ENCODE results near the gene OR4C11. TPM values are rescaled to one million over a fixed set of nuclear protein-coding genes. Genes with fewer than 3 reads are reported as not detected.

The OR4C11 gene, protein sequence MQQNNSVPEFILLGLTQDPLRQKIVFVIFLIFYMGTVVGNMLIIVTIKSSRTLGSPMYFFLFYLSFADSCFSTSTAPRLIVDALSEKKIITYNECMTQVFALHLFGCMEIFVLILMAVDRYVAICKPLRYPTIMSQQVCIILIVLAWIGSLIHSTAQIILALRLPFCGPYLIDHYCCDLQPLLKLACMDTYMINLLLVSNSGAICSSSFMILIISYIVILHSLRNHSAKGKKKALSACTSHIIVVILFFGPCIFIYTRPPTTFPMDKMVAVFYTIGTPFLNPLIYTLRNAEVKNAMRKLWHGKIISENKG
- not detected in 2 replicates for total RNA-seq
- not detected in 2 replicates for polyA plus RNA-seq
- polyA plus RNA-seq (2012), result not detected in 2 replicates
- polyA minus RNA-seq (ENCODE audit: low replicate concordance), result not detected in 2 replicates

DNA sequence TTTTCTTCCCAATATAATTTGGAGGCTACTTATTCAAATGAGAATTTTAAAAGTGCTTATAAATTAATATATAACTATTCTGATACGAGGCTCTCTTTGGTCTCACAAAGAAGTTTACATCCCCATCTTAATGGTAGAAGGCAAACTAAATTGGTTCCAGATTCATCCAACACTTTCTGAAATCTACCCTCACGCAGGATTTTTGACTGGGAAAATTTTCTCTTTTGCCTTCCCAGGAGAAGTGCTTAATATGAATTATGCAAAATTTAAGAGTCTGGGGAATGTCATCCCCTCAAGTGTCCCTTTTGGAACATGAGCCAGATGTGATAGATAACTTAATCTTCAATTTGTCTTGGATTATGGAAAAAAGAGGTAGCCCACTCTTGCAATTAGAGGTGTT lies at the start of gene OR4C11:
Gene OR4C11, minus strand, starts transcription at position 101 of the 400 bp plus-strand sequence. CDS start 3,272 bp downstream, outside the sequence.
- no peaks in the 10 kb centered on the region for H3K27me3 ChIP-seq (ENCODE audit: control insufficient read depth, insufficient read depth, low read length)
- H3K36me3 ChIP-seq (ENCODE audit: control insufficient read depth, insufficient read depth, low read length), result no peaks in the 10 kb centered on the region
- H2AFZ ChIP-seq (ENCODE audit: low read length), result no peak within 1 kb of the TSS
- no peaks in the 10 kb centered on the region for H3K79me2 ChIP-seq (ENCODE audit: control insufficient read depth, insufficient read depth, low read length)
- H3K4me3 ChIP-seq (replicated peaks in 1 of 4; ENCODE audit: control extremely low read depth in 1 of 4, insufficient read depth in 1 of 4, low read depth in 3 of 4, low read length in 4 of 4), result no peak within 1 kb of the TSS
- H3K4me2 ChIP-seq (ENCODE audit: extremely low read depth, insufficient read depth, low read length), result no peak within 1 kb of the TSS
- H3K9me3 ChIP-seq (ENCODE audit: control insufficient read depth, insufficient read depth, low read depth, low read length), result no peaks in the 10 kb centered on the region
- H3K9ac ChIP-seq (ENCODE audit: insufficient read depth, low read length), result no peak within 1 kb of the TSS
- TF ChIP-seq EZH2 (IDR thresholded peaks at IDR 0.05; ENCODE audit: low read length, missing control alignments), result no peak
- TF ChIP-seq, protein P1, sequence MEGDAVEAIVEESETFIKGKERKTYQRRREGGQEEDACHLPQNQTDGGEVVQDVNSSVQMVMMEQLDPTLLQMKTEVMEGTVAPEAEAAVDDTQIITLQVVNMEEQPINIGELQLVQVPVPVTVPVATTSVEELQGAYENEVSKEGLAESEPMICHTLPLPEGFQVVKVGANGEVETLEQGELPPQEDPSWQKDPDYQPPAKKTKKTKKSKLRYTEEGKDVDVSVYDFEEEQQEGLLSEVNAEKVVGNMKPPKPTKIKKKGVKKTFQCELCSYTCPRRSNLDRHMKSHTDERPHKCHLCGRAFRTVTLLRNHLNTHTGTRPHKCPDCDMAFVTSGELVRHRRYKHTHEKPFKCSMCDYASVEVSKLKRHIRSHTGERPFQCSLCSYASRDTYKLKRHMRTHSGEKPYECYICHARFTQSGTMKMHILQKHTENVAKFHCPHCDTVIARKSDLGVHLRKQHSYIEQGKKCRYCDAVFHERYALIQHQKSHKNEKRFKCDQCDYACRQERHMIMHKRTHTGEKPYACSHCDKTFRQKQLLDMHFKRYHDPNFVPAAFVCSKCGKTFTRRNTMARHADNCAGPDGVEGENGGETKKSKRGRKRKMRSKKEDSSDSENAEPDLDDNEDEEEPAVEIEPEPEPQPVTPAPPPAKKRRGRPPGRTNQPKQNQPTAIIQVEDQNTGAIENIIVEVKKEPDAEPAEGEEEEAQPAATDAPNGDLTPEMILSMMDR (conservative IDR thresholded peaks at IDR 0.05 in 1 of 2, IDR thresholded peaks at IDR 0.05 in 1 of 2; ENCODE audit: low read depth in 1 of 2, low read length in 2 of 2), result no peak
- no peak within 1 kb of the TSS for H3K27ac ChIP-seq (ENCODE audit: insufficient read depth, low read length)
- DNase-seq (ENCODE audit: low read depth in 2 of 2), result no peak
- H4K20me1 ChIP-seq (ENCODE audit: control insufficient read depth, extremely low read depth, insufficient read depth, low read length), result no peaks in the 10 kb centered on the region
- no peaks in the 10 kb centered on the region for H3K4me1 ChIP-seq (ENCODE audit: control insufficient read depth, extremely low read depth, insufficient read depth, low read length)

DNA sequence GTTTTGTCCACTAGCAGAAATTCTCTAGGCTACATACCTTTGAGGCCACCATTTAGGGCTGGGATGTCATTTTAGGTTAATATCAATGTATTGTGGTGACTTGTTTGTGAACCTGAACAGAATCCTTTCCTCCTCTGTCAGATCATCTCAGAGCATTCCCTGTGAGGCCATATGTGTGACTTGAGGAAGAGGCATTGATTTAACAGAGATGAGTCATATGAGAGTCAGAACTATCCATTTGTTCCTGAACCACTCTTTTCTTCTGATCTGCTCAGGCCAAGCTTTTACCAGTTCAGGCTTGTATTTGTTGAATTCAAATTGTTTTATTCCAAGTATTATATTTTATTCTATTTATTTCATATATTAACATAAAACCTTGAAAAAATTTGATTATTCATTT lies 47.7 kb upstream of the OR4C11 start:
- Histone ChIP-seq H3K9ac (ENCODE audit: insufficient read depth, low read length) (no peak overlapping the region), H3K27ac (ENCODE audit: insufficient read depth, low read length) (no peak overlapping the region), H3K79me2 (ENCODE audit: control insufficient read depth, insufficient read depth, low read length) (no peaks in the 10 kb centered on the region), H4K20me1 (ENCODE audit: control insufficient read depth, extremely low read depth, insufficient read depth, low read length) (no peaks in the 10 kb centered on the region), H3K9me3 (ENCODE audit: control insufficient read depth, insufficient read depth, low read depth, low read length) (no peaks in the 10 kb centered on the region), H3K4me2 (ENCODE audit: extremely low read depth, insufficient read depth, low read length) (no peak overlapping the region), H3K27me3 (ENCODE audit: control insufficient read depth, insufficient read depth, low read length) (no peaks in the 10 kb centered on the region), H3K4me1 (ENCODE audit: control insufficient read depth, extremely low read depth, insufficient read depth, low read length) (no peaks in the 10 kb centered on the region), H2AFZ (ENCODE audit: low read length) (no peak overlapping the region), H3K36me3 (ENCODE audit: control insufficient read depth, insufficient read depth, low read length) (no peaks in the 10 kb centered on the region), H3K4me3 (replicated peaks in 1 of 4; ENCODE audit: control extremely low read depth in 1 of 4, insufficient read depth in 1 of 4, low read depth in 3 of 4, low read length in 4 of 4) (no peak overlapping the region)
- TF ChIP-seq, protein P1 (conservative IDR thresholded peaks at IDR 0.05 in 1 of 2, IDR thresholded peaks at IDR 0.05 in 1 of 2; ENCODE audit: low read depth in 1 of 2, low read length in 2 of 2), result no peak
- no peak for TF ChIP-seq EZH2 (IDR thresholded peaks at IDR 0.05; ENCODE audit: low read length, missing control alignments)
- DNase-seq (ENCODE audit: low read depth in 2 of 2), result no peak

DNA sequence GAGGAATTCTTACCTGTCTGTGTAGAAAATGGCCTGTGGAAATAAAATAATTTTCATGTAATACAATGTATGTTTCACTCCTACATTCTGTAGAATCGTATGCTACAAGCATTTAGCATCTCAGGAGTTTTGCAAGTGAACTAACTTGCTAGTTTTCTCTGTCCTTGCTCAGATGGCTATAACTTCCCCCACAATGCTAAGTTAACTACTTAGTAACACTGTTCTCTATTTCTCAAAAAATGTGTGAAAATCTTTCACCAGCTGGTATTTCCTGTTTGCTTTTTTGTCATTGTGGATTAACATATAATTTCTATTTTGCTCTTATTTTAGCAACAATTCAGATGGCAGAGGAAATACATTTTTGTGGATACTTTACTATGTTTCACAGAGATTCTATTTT lies 45.1 kb upstream of the OR4C11 start:
- Histone ChIP-seq H3K36me3 (ENCODE audit: control insufficient read depth, insufficient read depth, low read length) (no peaks in the 10 kb centered on the region), H3K4me3 (replicated peaks in 1 of 4; ENCODE audit: control extremely low read depth in 1 of 4, insufficient read depth in 1 of 4, low read depth in 3 of 4, low read length in 4 of 4) (no peak overlapping the region), H3K79me2 (ENCODE audit: control insufficient read depth, insufficient read depth, low read length) (no peaks in the 10 kb centered on the region), H2AFZ (ENCODE audit: low read length) (no peak overlapping the region), H3K27me3 (ENCODE audit: control insufficient read depth, insufficient read depth, low read length) (no peaks in the 10 kb centered on the region), H3K4me1 (ENCODE audit: control insufficient read depth, extremely low read depth, insufficient read depth, low read length) (no peaks in the 10 kb centered on the region), H3K4me2 (ENCODE audit: extremely low read depth, insufficient read depth, low read length) (no peak overlapping the region), H4K20me1 (ENCODE audit: control insufficient read depth, extremely low read depth, insufficient read depth, low read length) (no peaks in the 10 kb centered on the region), H3K9me3 (ENCODE audit: control insufficient read depth, insufficient read depth, low read depth, low read length) (no peaks in the 10 kb centered on the region), H3K27ac (ENCODE audit: insufficient read depth, low read length) (no peak overlapping the region), H3K9ac (ENCODE audit: insufficient read depth, low read length) (no peak overlapping the region)
- no peak for DNase-seq (ENCODE audit: low read depth in 2 of 2)
- TF ChIP-seq, protein P1 (conservative IDR thresholded peaks at IDR 0.05 in 1 of 2, IDR thresholded peaks at IDR 0.05 in 1 of 2; ENCODE audit: low read depth in 1 of 2, low read length in 2 of 2), result no peak
- no peak for TF ChIP-seq EZH2 (IDR thresholded peaks at IDR 0.05; ENCODE audit: low read length, missing control alignments)
